Erythroblast (primary cell): ENCODE data around the gene SNAP47.

Experiments
- GATA1 ChIP-seq: IDR thresholded peaks from 2 replicates; pipeline ENCODE4 v1.6.1; 2011; ENCODE audit warnings: low read depth, mild to moderate bottlenecking, control low read depth, low read length, moderate library complexity
- POLR2A ChIP-seq: IDR thresholded peaks from 2 replicates; pipeline ENCODE4 v1.6.1; 2011; ENCODE audit warnings: mild to moderate bottlenecking, low read length

- TF ChIP-seq POLR2A (no peak), GATA1 (no peak)
These were observed 21.1 kb downstream of the SNAP47 start for GRCh38 chr1:227756172-227756959.
